Effector memory CD4-positive, alpha-beta T cell (primary cell): ENCODE results near the gene ARHGAP8.
"Not testable (repeated sequence)": the region's sequence is repeated elsewhere in the genome, so short reads cannot be mapped to it uniquely, and the experiment has no call there.

Source experiments
- DNase-seq, 3 donors: peaks; one replicate each; pipeline ENCODE4 v3.0.0-alpha.2; 2020
- H3K27ac ChIP-seq: 2 replicates; pipeline ENCODE4 v1.7.0; 2013; ENCODE audit warnings: mild to moderate bottlenecking, low read length, moderate library complexity; ENCODE audit not compliant: insufficient read depth, poor library complexity, severe bottlenecking
- H3K27me3 ChIP-seq: replicated peaks from 2 replicates; pipeline ENCODE4 v1.7.0; 2013; ENCODE audit warnings: mild to moderate bottlenecking, low read length; ENCODE audit not compliant: insufficient read depth, control insufficient read depth, poor library complexity, severe bottlenecking
- H3K36me3 ChIP-seq: 2 replicates; pipeline ENCODE4 v1.7.0; 2013; ENCODE audit warnings: mild to moderate bottlenecking, low read length, moderate library complexity; ENCODE audit not compliant: control insufficient read depth, insufficient read depth
- H3K4me1 ChIP-seq: 2 replicates; pipeline ENCODE4 v1.7.0; 2013; ENCODE audit warnings: low read length, mild to moderate bottlenecking; ENCODE audit not compliant: control insufficient read depth, insufficient read depth, poor library complexity, severe bottlenecking
- H3K4me3 ChIP-seq: 2 replicates; pipeline ENCODE4 v1.7.0; 2013; ENCODE audit warnings: low read length, low read depth, mild to moderate bottlenecking; ENCODE audit not compliant: insufficient read depth, poor library complexity, severe bottlenecking
- H3K9me3 ChIP-seq: 2 replicates; pipeline ENCODE4 v1.7.0; 2013; ENCODE audit warnings: mild to moderate bottlenecking, low read length, moderate library complexity; ENCODE audit not compliant: control insufficient read depth

ARHGAP8 gene

DNA sequence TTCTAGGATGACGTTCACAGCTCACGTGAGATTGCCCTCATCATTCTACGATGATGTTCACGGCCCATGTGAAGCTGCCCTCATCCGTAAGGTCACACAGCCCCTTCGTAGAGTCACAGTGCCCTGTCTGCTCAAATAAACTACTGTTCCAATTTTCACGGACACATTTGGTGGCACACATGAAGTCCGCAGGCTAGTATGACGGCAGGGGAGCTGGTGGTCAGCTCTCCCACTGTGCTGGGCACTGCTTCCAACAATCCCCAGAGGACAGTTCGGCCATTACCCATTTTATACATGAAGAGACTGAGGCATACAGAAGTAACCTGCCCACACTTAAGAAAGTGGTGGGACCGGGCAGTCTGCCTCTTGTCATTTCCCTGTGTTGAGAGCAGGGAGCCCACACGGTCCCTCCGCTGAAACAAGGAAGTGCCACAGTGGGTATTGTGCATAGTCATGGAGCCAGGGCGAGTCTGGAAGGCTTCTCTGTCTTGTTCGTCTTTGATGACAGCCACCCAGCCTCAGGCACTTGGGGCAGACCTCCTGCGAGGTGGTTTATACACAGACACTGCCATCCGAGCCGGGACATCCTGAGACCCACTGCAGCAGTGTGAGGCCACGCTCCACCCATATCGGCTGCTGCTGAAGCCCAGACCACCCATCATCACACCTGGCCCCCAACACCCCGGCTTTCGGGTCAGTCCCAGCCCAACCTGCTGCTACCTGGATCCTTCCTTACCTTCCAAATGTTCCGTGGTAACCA lies 143.1 kb downstream of the ARHGAP8 start:
- no peak overlapping the region for H3K27ac ChIP-seq
- H3K9me3 ChIP-seq: no peaks in the 10 kb centered on the region

GRCh38 chr22:44898236-44898635 lies 145.9 kb downstream of the ARHGAP8 start:
- no peak overlapping the region for H3K27ac ChIP-seq
- H3K4me1 ChIP-seq: no peaks in the 10 kb centered on the region
- no peak overlapping the region for H3K4me3 ChIP-seq
- no peaks in the 10 kb centered on the region for H3K27me3 ChIP-seq
- peaks cover 7% of the 10 kb centered on the region for H3K9me3 ChIP-seq
- no peak for DNase-seq
- H3K36me3 ChIP-seq: no peaks in the 10 kb centered on the region

More for the DNA sequence above, 143.1 kb downstream of the ARHGAP8 start:
- H3K4me1 ChIP-seq: no peaks in the 10 kb centered on the region
- no peak overlapping the region for H3K4me3 ChIP-seq
- DNase-seq: no peak
- H3K36me3 ChIP-seq: no peaks in the 10 kb centered on the region
- H3K27me3 ChIP-seq: no peaks in the 10 kb centered on the region

DNA sequence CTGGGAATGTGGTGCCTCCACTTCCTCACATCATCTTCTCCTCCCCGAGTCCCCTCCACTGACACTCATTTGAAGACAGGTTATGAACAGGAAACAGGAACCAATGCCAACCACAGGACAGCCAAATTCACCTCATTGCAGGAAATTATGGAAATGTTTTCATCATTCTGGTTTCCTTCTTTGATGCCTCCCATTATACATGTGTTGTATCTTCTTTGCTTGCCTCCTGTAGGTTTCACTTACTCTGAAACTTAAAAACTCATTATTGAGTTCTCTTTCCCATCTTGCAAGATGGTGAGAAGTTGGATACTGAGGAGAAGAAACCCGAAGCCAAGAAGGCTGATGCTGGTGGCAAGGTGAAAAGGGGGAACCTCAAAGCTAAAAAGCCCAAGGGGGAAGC lies 148.9 kb downstream of the ARHGAP8 start:
- Histone ChIP-seq H3K4me1 (no peaks in the 10 kb centered on the region), H3K9me3 (peaks cover 7% of the 10 kb centered on the region), H3K27me3 (no peaks in the 10 kb centered on the region), H3K4me3 (no peak overlapping the region), H3K27ac (no peak overlapping the region), H3K36me3 (no peaks in the 10 kb centered on the region)
- no peak for DNase-seq

DNA sequence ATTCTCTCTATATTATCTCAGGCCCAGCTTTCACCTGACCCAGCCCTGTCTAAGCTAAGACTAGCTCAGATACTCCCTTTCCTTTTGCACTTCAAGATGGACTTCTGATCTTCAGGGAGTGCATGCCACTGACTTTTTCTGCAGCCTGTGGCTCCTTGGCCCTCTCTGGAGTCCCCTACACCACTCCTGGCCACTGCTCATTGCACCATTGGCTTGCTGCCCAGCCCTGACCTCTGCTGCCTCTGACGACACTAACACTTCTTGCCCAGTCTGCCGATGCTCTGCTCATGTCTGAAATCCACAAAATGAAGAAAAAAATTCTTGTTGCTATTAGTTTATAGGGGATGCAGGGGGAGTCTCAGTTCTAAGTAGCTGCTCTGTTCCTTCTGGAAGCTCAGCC lies 150.8 kb downstream of the ARHGAP8 start:
- H3K4me3 ChIP-seq, H3K36me3 ChIP-seq, DNase-seq, H3K9me3 ChIP-seq, H3K27ac ChIP-seq, H3K27me3 ChIP-seq, H3K4me1 ChIP-seq: not testable (repeated sequence)

GRCh38 chr22:44904492-44905152 lies 152.2 kb downstream of the ARHGAP8 start:
- H3K9me3 ChIP-seq, H3K36me3 ChIP-seq, H3K27me3 ChIP-seq, H3K4me1 ChIP-seq, H3K4me3 ChIP-seq, H3K27ac ChIP-seq, DNase-seq: not testable (repeated sequence)

DNA sequence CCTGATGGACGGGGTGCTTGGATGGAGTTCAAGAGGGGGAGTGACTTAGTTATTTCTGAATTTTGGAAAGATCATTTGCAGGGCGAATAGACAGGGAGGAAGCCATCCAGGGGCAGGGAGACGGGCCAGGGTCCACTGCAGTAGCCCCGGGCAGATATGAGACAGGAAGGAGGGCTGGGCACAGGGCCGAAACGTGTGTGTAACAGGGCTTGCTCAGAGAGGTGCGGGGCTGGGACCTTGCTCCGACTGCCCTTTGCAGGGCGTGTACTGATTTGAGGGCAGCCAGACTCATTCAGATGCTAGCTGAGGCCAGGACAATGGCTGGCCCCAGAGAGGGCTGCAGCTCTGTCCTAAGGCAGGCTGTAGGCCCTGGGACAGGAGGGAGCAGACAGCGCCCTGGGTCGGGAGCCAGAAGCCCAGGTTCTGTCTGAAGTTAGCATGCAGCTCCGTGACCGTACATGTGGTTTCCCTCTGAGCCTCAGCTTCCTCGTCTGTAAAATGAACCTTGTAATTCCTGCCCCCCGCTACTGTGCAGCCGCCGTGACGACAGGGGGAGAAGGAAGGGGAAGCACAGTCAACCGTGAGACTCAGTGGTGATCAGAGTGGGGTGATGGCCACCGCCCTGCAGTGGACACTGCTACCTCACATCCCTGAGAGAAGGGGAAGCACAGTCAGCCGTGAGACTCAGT lies 154.0 kb downstream of the ARHGAP8 start:
- Histone ChIP-seq H3K9me3 (peaks cover 3% of the 10 kb centered on the region), H3K36me3 (no peaks in the 10 kb centered on the region), H3K27me3 (peaks cover 3% of the 10 kb centered on the region), H3K27ac (no peak overlapping the region), H3K4me3 (no peak overlapping the region), H3K4me1 (no peaks in the 10 kb centered on the region)
- no peak for DNase-seq

DNA sequence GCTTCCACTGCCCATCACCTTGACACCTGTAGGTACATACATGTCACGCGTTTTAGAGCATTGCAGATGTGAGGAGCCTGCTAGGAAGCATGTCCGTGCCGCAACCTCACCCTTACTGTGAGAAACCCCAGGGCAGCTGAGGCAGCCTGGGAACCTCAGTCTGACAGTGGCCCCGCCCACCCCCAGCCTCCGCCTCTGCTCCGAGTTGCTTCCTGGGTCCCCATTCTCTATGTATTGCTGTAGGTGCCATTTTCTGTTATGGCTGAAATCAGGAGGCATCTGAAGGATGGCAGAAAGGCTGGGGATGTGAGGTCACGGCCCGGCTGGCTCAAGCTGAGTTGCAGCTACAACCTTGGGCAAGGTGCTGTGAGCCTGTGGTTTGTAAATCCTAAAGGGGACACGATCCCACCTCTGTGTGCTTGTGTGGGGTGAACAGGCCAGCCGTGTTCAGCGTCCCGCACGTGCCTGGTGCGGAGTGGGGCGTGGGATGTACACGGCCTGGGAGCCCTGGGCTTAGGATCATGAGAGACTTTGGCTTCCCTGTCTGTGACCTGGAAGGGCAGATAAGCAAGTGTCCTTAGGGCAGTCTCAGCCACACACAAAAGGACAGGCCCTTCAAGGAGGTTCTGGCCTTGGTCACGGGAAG lies 154.7 kb downstream of the ARHGAP8 start:
- H3K4me1 ChIP-seq: no peaks in the 10 kb centered on the region
- no peak for DNase-seq
- no peaks in the 10 kb centered on the region for H3K9me3 ChIP-seq
- no peak overlapping the region for H3K27ac ChIP-seq
- peaks cover 3% of the 10 kb centered on the region for H3K27me3 ChIP-seq
- no peaks in the 10 kb centered on the region for H3K36me3 ChIP-seq
- no peak overlapping the region for H3K4me3 ChIP-seq

DNA sequence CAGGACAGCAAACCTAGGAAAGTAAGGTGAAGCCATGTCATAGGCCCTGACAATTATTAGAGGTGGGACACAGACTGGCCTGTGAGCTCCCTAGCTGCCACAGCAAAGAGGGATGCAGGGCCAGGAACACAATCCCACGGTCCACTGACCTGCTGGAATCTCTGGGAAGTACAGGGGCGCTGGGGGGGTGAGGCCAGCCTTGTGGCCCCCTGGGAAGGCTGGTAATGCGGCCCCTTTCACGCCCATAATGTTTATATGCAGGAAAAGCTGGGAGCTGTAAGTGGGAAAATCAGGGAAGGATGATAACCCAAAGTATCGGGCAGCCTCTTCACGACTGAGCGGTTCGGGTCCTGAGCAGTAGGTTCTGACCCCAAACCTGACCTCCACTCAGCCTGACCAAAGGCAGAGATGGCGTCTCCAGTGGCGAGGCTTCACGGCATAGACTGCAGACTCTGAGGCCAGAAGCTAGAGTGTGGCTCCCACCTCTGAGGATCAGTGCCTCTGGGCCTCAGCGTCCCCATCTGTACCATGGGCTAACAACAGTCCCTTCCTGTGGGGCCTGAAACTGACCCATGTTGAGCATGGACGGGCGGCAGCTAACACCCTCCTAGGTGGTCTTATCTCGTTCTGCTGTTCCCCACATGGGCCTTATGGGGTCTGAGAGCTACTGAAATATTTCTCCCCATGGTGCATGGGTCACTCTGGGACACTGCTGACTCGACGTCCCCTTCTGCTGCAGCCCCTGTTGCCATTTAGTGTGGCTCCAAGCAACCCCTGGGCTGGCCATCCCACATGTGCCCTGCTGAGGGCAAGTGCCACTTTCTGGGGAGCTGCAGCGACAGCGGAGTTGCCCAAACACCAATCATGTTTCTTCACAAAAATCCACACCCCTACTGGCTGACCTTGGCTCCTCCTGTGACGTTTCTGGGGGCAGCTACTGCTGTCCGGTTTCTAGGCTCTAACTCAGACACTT lies 155.7 kb downstream of the ARHGAP8 start:
- no peaks in the 10 kb centered on the region for H3K36me3 ChIP-seq
- no peak overlapping the region for H3K27ac ChIP-seq
- no peaks in the 10 kb centered on the region for H3K4me1 ChIP-seq
- DNase-seq: no peak
- H3K9me3 ChIP-seq: no peaks in the 10 kb centered on the region
- peaks cover 3% of the 10 kb centered on the region for H3K27me3 ChIP-seq
- no peak overlapping the region for H3K4me3 ChIP-seq

DNA sequence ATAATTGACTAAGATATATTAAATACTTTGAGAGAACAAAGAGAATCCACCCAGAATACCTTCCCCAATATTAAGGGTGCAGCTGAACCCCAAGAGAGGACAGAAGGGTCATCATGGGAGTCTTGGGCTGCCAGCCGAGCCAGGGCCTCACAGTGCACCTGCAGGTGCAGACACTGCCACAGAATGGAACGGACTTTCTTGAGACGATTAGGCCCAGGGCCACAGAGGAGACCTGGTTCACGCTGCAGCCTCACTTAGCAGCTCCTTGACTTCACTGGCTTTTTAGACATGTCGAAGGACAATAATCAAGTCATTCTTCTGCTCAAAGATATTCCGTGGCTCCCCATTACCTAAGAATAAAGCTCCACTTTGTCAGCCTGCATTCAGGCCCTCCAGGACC lies 156.9 kb downstream of the ARHGAP8 start:
- Histone ChIP-seq H3K9me3 (no peaks in the 10 kb centered on the region), H3K4me3 (no peak overlapping the region), H3K27ac (no peak overlapping the region), H3K36me3 (no peaks in the 10 kb centered on the region), H3K4me1 (no peaks in the 10 kb centered on the region), H3K27me3 (peaks cover 3% of the 10 kb centered on the region)
- DNase-seq: no peak
